Suppressor macrophage treated with lipopolysaccharide for 1 hour (primary cell): ENCODE results near the gene RNF157.
"Not testable (repeated sequence)": the region's sequence is repeated elsewhere in the genome, so short reads cannot be mapped to it uniquely, and the experiment has no call there.

Experiments used
- DNase-seq, 3 donors: peaks; one replicate each; pipeline ENCODE4 v3.0.0-alpha.2; 2020 to 2022

Gene RNF157

DNA sequence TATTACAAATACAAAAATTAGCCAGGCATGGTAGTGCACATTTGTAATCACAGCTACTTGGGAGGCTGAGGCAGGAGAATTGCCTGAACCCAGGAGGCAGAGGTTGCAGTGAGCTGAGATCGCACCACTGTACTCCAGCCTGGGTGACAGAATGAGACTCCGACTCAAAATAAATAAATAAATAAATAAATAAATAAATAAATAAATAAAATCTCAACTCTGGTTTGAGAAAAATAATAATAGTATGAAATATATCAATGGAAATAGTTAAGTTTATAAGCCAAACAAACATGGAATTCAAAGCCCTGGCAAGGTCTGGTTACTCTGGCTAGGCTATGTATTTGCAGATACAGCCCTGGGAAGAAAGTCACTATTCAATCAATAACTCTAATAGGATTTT, 53.5 kb downstream of the RNF157 start:
- DNase-seq = not testable (repeated sequence)

DNA sequence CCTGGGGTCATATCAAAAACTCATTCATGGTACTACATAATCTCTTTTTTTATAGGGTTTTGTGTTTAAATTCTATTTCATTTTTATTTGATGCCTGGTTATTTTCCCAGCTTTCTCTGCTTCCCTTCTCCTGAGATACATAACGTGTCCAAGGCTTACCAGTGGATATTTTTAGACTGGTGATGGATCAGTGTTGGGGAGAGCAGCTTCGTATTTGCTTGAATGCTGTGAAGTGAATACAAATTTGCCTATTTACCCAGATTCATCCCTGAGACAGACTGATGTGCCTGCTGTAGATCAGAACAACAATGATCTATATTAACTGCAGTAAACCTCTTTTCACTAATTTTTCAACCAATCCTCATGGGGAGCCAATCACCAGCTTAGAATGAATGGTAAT, 56.0 kb downstream of the RNF157 start:
- no peak for DNase-seq

DNA sequence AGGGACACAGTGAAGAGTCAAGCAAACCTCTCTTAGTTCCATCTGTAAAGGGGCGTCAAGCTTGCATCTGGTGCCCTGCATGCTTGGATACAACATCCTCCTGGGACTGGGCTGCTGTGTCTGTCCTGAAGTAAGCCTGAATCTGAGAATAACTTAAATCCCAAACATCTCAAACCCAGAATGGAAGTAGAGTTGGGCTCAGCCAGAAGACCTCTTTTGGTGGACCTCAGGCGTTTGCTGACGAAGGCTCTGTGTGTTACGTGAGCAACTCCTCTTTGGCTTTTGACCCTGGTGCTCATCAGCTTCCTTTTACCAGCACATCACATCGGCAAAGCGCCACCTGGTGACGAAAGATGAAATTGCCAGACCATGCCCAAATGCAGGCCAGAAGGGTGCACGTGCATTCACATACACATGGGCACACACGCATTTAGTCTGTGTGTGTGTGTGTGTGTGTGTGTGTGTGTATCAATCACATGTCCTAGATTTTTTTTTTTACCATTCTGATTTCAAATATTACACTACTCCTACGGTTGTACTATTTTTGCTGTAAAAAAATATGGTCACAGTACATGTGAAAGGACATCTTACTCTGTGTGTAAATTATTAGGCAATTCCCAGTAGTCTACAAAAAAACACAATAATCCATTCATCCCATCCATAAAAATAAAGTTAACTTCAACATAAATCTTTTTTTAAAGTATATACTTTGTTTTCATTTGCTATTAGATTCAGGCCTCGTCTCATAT, 58.1 kb downstream of the RNF157 start:
- DNase-seq = peak; percentile 89 to 93 (median 90)

DNA sequence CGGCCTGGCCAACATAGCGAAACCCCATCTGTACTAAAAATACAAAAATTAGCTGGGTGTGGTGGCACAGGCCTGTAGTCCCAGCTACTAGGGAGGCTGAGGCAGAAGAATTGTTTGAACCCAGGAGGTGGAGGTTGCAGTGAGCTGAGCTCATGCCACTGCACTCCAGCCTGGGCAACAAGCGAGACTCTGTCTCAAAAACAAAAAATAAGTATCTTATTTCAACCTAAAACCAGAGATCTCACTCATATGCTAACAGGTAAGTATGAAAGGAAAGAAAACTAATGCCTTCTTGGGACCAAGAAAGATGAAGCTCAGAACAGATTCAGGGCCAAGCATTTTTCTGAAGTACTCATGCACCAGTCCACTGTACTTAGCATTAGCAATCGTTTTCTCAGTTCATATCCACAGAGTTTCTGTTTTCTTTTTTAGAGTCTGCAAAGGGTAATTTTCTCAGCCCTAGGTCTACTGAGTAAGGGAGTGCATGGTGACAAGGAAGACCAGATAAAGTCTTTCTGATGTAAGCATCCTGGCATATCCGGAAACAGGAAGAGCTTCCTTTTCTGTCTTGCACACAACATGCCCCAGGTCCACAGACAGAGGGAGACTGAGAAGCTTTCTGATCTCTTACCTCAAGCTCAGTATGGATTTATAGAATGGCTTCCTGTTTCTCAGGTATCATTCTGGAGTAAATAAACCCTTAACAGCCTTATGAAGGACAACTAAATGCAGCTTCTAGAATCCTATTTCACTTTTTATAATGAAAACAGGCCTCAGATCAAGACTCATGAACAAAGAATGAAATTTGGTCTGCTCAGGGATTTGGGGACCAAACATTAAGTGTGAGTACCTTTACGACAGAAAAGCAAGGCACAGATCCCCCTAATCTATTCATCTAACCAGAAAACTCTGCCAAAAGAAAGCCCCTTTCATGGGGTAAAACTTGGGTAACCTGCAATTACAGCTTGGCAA, 60.5 kb downstream of the RNF157 start:
- DNase-seq = peak in 2 of 3 donors; percentile 7 to 14

DNA sequence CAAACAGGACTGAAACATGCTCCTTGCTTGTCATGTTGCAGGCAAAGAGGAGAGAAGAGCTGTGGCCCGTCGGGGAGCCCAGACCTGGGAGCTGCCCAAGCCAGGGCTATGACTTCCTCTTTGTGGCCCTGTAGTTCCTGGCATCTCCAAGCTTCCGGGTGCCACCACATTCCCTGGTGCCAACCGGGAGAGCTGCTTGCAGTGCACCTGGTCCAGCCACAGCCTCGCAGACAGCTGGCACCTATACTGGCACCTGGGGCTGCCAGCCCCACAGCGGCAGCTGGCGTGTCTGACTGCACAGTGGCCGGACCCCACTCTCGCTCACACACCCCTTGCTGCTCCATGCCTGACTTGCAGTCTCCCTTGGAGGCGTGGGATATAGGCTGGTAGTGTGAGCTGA, 62.2 kb downstream of the RNF157 start:
- DNase-seq = no peak

DNA sequence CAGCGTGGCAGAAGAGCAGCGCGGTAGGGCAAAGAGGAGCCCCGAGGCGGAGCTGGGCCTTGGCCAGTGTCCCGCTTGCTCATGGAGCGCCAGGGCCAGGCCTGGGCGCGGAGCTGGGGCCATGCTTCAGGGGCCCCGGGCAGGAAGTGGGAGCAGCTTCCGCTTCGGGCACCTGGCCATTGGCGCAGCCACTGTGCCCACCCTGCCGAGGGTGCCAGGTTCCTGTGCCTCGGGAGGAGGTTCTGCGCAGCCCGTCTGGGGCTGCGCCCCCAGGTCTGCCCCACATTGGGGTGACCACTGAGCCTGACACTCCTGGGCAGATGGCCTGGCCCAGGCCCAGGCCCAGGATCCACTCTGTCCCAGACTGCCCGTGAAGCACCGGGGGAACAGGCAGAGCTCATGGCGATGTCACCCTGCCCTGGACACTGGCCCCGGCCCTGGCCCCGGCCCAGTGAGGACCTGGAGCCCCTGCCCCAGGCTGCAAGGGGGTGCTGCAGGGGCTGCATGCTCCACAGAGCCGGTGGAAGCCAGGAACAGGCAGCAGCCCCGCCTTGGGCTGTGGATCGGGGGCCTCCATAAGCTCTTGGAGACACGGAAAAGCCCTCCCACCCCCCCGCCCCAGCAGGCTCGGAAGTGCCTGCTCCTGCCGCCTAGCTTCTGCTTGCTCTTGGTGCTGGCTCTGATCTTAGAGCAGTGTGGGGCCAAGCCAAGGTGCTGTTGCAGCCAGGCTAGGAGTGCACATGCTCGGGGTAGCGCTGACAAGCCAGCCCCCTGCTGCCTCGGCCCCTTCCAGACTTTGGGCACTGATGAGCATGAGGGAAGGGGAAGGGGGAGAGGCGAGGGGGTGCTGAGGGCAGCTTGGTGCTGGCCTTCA, 63.4 kb downstream of the RNF157 start:
- DNase-seq = no peak

DNA sequence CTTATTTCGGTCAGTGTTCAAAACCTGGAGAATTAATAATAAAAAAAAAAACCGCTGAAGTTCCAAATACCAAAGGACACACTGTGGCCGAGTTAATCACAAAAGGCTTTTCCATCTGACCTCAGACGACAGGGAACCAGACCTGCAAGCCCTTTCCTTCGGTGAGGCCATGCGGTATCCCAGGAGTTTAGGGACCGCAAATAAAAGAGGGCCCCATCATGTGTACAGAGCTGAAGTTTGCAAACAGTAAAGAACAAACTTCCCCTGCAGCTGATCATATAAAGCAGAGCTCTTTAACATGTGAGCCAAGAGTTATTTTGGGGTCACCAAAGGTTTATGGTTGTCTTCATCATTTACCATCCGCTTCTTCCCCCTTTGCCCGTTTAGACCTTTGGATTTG, 66.3 kb downstream of the RNF157 start:
- DNase-seq = no peak

DNA sequence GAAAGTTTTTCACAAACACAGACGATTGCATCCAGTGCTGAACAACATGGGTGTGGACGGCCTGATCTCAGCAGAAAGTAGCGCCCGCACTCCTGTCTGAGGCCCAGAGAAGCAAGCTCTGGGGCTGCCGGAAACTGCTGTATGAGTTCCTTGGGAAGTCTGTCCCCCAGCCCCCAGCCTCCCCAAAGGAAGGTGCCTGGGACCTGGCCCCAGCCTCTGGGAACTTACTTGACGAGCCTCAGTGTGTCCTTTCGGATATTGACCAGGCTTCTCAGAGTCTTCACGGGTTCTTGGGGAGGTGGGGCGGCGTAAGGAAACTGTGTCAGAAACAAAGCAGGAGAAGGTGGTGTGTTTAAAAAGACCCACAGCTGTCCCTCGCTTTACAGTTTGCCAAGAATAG, 66.8 kb downstream of the RNF157 start:
- DNase-seq = no peak

DNA sequence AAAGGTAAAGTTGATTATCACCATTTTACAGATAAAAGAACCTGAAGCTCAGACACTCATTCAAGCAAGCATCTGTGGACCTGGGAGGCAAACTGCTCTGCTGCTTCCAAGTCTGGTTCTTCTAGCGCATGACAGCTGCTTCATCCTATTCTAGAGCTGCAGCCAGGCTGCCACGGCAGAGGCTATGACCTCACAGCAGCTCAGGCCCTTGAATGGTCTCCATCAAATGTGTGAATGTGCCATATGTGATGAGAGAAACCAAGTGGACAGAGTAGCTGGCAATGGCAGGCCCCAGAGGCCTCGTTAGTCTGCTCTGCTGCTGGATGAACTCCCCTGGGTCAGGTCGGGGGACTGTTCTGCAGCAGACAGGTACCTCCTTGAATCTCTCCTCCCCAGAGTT, 68.6 kb downstream of the RNF157 start:
- DNase-seq = no peak

DNA sequence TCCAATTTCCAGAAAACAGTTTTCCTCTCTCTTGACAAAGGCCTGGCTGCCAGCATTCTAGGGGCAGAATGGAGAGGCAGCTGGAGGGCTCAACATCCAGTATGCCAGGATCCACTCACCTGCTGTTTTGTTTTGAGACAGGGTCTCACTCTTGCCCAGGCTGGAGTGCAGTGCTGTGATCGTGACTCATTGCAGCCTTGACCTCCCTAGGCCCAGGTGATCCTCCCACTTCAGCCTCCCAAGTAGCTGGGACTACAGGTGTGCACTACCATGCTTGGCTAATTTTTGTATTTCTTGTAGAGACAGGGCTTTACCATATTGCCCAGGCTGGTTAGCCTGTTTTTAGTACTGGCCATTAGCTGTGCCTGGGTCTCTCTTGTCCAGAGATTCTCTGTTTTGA, 70.2 kb downstream of the RNF157 start:
- DNase-seq = no peak

DNA sequence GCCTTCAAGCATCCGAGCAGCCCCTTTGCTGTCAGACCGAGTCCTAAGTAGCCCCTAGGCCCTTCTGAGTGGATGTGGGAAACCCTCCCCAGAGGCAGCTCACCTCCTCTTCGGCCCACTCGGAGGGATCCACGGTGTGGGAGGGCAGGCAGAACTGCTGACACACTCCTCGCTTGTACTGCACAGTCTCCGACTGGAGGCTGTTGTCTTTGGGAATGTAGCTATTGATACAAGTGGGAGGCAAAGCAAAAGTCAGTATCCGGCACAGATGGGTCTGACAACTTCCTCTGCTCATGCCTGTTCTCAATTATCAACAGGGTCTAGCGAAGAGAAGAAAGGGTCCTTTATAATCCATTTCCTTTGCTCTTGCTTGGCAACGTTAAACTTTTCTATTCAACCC, 73.4 kb downstream of the RNF157 start:
- no peak for DNase-seq

DNA sequence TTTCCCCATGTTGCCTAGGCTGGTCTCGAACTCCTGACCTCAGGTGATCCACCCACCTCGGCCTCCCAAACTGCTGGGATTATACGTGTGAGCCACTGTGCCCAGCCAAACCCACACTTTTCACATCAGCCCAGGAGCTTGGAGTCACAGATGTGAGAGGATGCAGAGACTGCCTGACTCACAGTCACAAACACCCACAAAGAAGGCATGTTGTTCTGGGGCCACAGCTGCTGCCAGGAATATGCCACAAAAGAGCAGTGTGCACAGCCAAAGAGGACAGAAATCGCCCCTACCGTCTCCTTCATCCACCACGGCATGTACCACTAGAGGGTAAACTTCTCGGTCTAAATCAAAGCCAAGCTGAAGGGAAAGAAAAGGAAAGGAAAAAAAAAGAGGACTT, 74.1 kb downstream of the RNF157 start:
- DNase-seq = peak in 2 of 3 donors; percentile 27 to 32

DNA sequence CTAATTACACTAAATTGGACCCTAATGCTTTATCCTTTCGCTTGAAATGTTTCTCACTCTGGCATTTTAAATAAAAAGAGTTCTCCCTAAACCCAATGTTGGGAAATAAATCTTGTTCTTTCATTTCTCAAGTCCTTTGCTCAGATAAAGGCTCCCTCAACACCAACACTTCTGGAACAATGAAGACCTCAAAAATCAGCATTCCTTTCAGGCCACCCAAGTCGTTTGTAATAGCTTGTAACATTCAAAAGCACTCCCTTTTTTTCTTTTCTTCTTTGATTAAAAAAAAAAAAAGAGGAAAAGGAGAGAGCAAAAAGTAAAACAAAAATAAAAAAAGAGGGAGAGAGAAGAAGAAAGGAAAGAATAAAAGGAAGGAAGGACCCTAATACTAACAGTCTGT, 76.0 kb downstream of the RNF157 start:
- no peak for DNase-seq

DNA sequence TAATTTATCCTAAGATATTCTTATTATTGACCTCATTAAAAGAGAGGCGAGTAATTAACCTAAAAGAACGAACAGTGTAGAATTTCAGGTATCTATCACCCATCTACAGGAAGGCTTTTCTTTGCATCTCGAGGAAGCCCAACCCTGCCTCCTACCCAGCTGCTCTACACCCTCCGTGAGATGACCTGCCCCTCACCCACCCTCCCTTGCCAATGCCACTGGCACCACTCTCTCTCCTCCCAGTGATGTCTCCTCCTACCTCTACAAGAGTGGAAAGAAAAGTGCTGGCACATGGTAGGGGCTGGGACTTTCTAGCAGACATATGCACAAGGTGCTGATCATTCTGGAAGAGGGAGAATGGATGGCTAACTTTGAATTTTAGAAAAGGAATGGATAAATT, 76.4 kb downstream of the RNF157 start:
- no peak for DNase-seq

DNA sequence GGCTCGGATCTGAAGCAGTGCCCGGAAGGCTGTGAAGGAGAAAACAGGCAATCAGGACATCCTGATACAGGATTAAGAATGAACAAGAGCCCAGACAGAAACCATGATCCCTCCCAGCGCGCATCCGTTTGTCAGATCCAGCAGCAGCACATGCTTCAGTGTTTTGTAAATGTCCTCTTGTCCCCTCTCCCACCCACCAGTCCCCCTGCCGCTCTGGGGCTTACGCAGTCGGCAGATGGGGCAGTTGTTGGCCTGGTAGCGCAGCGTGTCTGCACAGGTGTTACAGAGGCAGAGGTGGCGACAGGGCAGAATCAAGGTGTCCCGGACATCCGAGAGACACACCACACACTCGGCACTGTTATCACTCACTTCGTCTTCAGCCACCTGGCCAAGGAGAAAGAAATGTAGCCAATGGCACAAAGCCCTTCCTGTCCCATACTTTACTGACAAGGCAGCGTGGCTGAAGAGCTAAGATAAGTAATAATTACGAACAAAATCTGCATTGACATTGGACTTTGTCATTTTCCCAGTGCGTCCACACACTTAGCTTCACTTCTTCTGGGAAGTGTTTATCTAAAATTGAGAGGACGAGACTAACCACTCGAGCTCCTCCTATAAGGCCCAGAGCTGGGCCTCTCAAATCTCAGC, 78.5 kb downstream of the RNF157 start:
- no peak for DNase-seq

DNA sequence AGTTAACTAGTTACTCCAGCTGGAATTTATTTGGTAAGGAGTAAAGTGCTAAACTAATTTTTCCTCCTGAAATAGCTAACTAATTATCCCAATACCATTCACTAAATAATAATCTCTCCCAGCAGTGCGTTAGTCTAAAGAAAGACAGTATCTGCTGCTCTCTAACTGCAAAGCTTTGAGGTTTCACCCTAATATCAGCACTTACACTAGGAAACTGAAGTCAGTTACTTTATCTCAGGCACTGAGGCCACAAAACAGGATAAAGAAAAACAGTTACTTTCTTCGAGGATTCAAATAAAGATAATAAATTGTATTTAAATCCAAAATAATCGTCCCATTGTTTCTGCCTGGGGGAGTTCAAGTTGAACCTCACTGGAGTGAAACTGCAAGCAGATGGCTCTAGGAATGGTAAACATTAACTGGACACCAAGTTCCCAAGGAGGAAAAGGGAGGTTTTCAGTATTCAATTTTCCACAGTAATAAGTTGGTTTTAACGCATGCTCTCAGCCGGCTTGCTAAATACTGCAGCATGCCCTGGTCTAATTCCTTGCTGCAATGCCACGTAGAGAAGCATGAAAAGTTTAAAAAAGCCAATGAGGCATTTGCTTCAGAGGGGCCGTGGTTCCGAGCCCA, 79.3 kb downstream of the RNF157 start:
- DNase-seq = no peak

DNA sequence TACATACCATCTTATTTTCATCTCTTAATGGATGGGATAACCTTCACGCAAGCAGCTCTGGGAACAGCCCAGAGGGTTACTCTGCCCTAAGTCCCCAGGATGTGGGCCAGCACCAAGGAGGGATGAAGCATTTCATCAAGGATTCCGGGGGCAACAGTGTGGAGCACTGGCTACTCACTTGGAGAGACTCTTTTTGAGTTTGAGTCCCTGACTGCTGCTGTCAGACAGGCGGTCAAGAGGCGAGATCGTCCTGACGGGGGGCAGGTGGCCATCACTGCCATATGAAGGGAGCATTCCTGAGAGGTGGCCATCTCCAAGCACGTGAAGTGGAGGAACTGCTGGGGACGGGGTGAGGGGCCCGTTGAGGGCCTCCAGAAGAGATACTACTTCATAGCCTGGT, 81.1 kb downstream of the RNF157 start:
- no peak for DNase-seq

DNA sequence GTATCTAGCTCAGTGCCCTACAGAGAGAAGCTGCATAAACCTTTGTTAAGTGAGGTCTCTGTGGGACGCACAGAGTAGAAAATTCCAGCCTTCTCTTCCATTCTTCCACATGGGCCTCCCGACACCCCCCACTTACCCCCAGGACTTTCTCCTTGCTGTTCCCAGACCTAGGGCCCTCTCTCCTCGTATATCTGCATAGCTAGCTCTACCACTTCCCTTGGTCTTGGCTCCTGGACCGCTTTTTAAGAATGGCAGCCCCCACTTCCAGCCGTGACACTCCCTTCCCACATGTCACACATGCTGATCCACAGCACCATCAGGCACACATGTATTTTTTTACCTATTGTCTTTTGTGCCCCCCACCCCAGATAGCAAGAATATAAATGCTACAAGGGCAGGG, 82.5 kb downstream of the RNF157 start:
- no peak for DNase-seq

DNA sequence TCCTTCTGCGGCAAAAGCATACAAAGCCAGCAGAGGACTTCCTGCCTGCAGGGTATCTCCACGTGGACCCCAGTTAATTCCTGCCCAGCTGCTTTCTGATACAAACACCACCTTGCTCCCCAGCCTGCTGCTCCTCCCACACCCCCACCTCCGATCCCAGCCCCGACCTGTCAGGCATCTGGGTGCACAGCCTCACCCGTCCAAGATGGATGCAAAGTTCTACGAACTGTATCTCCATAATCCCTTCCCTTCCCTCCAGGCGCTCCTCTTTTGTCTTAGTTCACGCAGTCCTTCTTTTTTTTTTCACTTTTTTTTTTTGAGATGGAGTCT, 83.7 kb downstream of the RNF157 start:
- no peak for DNase-seq

DNA sequence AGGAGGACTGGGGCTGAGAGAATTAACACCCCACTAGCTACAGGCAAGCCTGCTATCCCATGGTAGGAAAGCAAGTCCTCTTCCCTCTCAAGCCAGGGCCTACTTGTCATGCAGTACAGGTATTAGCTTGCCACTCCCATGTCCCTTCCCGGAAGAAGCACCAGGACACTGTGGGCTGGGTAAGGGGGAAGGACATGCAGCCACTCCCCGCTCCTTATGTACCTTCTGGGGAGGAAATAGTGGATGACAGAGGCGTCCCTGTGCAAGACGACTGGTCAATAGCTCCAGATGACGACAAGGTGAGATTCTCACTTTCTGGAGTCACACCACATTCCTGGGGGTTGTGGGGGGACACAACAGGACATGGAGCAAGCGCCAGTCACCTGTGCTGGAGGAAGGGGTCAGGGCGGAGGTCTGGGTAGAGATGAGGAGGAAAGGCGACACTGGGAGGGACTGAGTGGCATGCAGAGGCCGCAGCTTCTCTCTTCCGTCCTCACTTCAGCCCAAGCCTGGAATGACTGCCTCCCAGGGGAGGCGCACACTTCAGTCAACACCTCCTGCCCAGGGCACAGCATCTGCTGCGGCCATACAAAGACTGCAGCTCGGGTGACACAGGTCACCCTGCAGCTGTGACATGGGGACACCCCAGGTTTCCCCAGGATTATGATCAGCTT, 84.2 kb downstream of the RNF157 start:
- DNase-seq = no peak
